Measurements from ENCODE around the gene POLE.

DNA sequence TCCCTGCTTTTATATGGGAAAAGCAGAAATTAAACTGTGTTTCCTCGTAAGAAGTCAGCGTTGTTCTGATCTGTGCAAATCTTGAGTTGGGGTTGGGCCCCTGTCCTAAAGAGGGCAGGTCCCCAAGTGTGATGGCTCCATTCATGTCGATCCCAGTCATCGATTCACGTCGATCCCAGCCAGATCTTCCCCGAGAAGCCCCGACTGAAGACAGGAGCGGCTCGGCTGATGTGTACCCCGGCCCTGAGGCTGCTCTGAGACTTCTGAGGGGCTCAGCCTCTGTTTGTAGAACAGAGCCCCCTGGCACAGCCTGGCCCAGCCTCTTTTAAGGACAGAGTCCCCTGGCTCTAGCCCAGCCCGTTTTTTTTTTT lies 32.8 kb upstream of the POLE start:
- TF ChIP-seq, protein P1, sequence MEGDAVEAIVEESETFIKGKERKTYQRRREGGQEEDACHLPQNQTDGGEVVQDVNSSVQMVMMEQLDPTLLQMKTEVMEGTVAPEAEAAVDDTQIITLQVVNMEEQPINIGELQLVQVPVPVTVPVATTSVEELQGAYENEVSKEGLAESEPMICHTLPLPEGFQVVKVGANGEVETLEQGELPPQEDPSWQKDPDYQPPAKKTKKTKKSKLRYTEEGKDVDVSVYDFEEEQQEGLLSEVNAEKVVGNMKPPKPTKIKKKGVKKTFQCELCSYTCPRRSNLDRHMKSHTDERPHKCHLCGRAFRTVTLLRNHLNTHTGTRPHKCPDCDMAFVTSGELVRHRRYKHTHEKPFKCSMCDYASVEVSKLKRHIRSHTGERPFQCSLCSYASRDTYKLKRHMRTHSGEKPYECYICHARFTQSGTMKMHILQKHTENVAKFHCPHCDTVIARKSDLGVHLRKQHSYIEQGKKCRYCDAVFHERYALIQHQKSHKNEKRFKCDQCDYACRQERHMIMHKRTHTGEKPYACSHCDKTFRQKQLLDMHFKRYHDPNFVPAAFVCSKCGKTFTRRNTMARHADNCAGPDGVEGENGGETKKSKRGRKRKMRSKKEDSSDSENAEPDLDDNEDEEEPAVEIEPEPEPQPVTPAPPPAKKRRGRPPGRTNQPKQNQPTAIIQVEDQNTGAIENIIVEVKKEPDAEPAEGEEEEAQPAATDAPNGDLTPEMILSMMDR (IDR thresholded peaks at IDR 0.05), result no peak
- TF ChIP-seq ZFX (IDR thresholded peaks at IDR 0.05; ENCODE audit: borderline replicate concordance), result no peak

Data from 22Rv1 (cell line).